AG04450 (cell line): ENCODE results near the gene IFFO2. TPM values are rescaled to one million over a fixed set of nuclear protein-coding genes. Genes with fewer than 3 reads are reported as not detected.

Experiments
- CTCF ChIA-PET: fragments of 300-600, 350-600 bp; formaldehyde crosslinking; extraction: SDS; loops from one replicate; lab custom pipeline; 2022; ENCODE audit warnings: antibody characterized with exemption, inconsistent platforms; lab: Charles Lee
- POLR2A ChIA-PET: fragments of 350-600 bp; formaldehyde crosslinking; extraction: SDS; loops from one replicate; lab custom pipeline; 2021; ENCODE audit warnings: antibody characterized with exemption, inconsistent platforms; lab: Yijun Ruan, JAX
- DNase-seq: peaks from one replicate; pipeline ENCODE4 v3.0.0-alpha.2; 2011; ENCODE audit warnings: low read depth, low spot score
- H3K27ac ChIP-seq: one replicate; pipeline ENCODE4 v1.5.1; 2012; ENCODE audit warnings: low read depth, low read length, control low read depth
- H3K27me3 ChIP-seq: one replicate; pipeline ENCODE4 v1.6.0; 2012; ENCODE audit warnings: low read length; ENCODE audit not compliant: control insufficient read depth, insufficient read depth
- H3K4me3 ChIP-seq: 2 replicates; pipeline ENCODE4 v1.5.1; 2011; ENCODE audit warnings: mild to moderate bottlenecking, low read depth, low read length, control low read depth
- H3K9me3 ChIP-seq: 2 replicates; pipeline ENCODE4 v1.5.1; 2012; ENCODE audit warnings: low read length; ENCODE audit not compliant: control insufficient read depth, insufficient read depth
- CTCF ChIP-seq: IDR thresholded peaks from 2 replicates; pipeline ENCODE4 v1.5.1; 2011; ENCODE audit warnings: low read depth, low read length, control low read depth, inconsistent platforms
- polyA plus RNA-seq: library from polyadenylated mRNA; depleted of rRNA; stranded (reverse); fragments of >200 nt; gene quantifications from 2 replicates; pipeline ENCODE4 v1.2.3, GENCODE V29; 2011

The IFFO2 gene
- polyA plus RNA-seq, 1 experiment: 6.8 TPM

- ChIA-PET CTCF (interaction anchor here (0.9 kb wide), 1 partner anchor 298 kb away, joined by 3 read pairs; no protein-coding TSS in a partner anchor), POLR2A (no interaction called here)
- no peak for DNase-seq
- H3K27ac ChIP-seq: no peak overlapping the region
- H3K4me3 ChIP-seq: no peak overlapping the region
- H3K27me3 ChIP-seq: no peaks in the 10 kb centered on the region
- TF ChIP-seq CTCF: no peak
- H3K9me3 ChIP-seq: no peaks in the 10 kb centered on the region
Measured at GRCh38 chr1:18879215-18879790, 77.2 kb downstream of the IFFO2 start.

GRCh38 chr1:18878538-18879214 is 77.8 kb downstream of the IFFO2 start:
- Histone ChIP-seq H3K27ac (no peak overlapping the region), H3K9me3 (no peaks in the 10 kb centered on the region), H3K27me3 (no peaks in the 10 kb centered on the region), H3K4me3 (no peak overlapping the region)
- POLR2A ChIA-PET: no interaction called here
- CTCF ChIA-PET: interaction anchor here (0.7 to 1.1 kb wide), 2 partner anchors 9 to 281 kb away, joined by 4 read pairs; no protein-coding TSS in a partner anchor
- DNase-seq: no peak
- TF ChIP-seq CTCF: no peak

- no peak for DNase-seq
- no peaks in the 10 kb centered on the region for H3K9me3 ChIP-seq
- H3K4me3 ChIP-seq: no peak overlapping the region
- POLR2A ChIA-PET: no interaction called here
- CTCF ChIA-PET: interaction anchor here (1.1 to 4.6 kb wide), 2 partner anchors 11 to 281 kb away, joined by 4 to 57 read pairs; no protein-coding TSS in a partner anchor
- no peak for TF ChIP-seq CTCF
- no peak overlapping the region for H3K27ac ChIP-seq
- H3K27me3 ChIP-seq: no peaks in the 10 kb centered on the region
Measured at GRCh38 chr1:18877282-18877681, 79.2 kb downstream of the IFFO2 start.

GRCh38 chr1:18876210-18876609 is 80.3 kb downstream of the IFFO2 start:
- no peak for TF ChIP-seq CTCF
- H3K27ac ChIP-seq: no peak overlapping the region
- H3K4me3 ChIP-seq: no peak overlapping the region
- DNase-seq: no peak
- CTCF ChIA-PET: interaction anchor here (0.9 to 4.6 kb wide), 4 partner anchors 7 to 280 kb away, joined by 3 to 57 read pairs (median 24); no protein-coding TSS in a partner anchor
- no peaks in the 10 kb centered on the region for H3K27me3 ChIP-seq
- H3K9me3 ChIP-seq: no peaks in the 10 kb centered on the region
- POLR2A ChIA-PET: no interaction called here

- Histone ChIP-seq H3K4me3 (no peak overlapping the region), H3K27me3 (no peaks in the 10 kb centered on the region), H3K27ac (no peak overlapping the region), H3K9me3 (no peaks in the 10 kb centered on the region)
- no peak for DNase-seq
- ChIA-PET POLR2A (no interaction called here), CTCF (interaction anchor here (0.5 to 4.6 kb wide), 11 partner anchors 8 to 1867 kb away, joined by 3 to 57 read pairs (median 3); no protein-coding TSS in a partner anchor)
- no peak for TF ChIP-seq CTCF
Measured at GRCh38 chr1:18875796-18876128, 80.7 kb downstream of the IFFO2 start.
